Astrocyte (in vitro differentiated cells and primary cell): ENCODE measurements around the gene TNRC18. TPM values are rescaled to one million over a fixed set of nuclear protein-coding genes. Genes with fewer than 3 reads are reported as not detected.
A peak's percentile ranks its signal among the peaks of the same experiment; 100 is the strongest.

Experiments
- DNase-seq: peaks from one replicate; pipeline ENCODE4 v3.0.0-alpha.2; 2010; ENCODE audit warnings: low read depth
- FAIRE-seq: peaks from 2 replicates; lab custom pipeline; 2011; peaks lifted over from hg19 to GRCh38; lab: Jason Lieb, UNC
- H2AFZ ChIP-seq: 2 replicates; pipeline ENCODE4 v1.6.0; 2012; ENCODE audit warnings: low read depth, low read length, inconsistent platforms
- H3K27ac ChIP-seq: 2 replicates; pipeline ENCODE4 v1.5.1; 2011; ENCODE audit warnings: low read depth, low read length, inconsistent platforms
- H3K27me3 ChIP-seq: 2 replicates; pipeline ENCODE4 v1.6.0; 2011; ENCODE audit warnings: low read length, inconsistent platforms; ENCODE audit not compliant: insufficient read depth
- H3K36me3 ChIP-seq: 2 replicates; pipeline ENCODE4 v1.5.1; 2011; ENCODE audit warnings: low read length, inconsistent platforms; ENCODE audit not compliant: insufficient read depth
- H3K4me1 ChIP-seq: 2 replicates; pipeline ENCODE4 v1.5.1; 2011; ENCODE audit warnings: low read length, inconsistent platforms; ENCODE audit not compliant: insufficient read depth
- H3K4me2 ChIP-seq: 2 replicates; pipeline ENCODE4 v1.6.0; 2012; ENCODE audit warnings: low read length, inconsistent platforms
- H3K4me3 ChIP-seq: 2 replicates; pipeline ENCODE4 v1.5.1; 2011; ENCODE audit warnings: low read depth, mild to moderate bottlenecking, low read length, inconsistent platforms; ENCODE audit not compliant: insufficient read depth
- H3K79me2 ChIP-seq: 2 replicates; pipeline ENCODE4 v1.6.0; 2012; ENCODE audit warnings: mild to moderate bottlenecking, low read length, inconsistent platforms; ENCODE audit not compliant: insufficient read depth
- H3K9ac ChIP-seq: 2 replicates; pipeline ENCODE4 v1.6.0; 2012; ENCODE audit warnings: mild to moderate bottlenecking, low read length, inconsistent platforms
- H3K9me3 ChIP-seq: 2 replicates; pipeline ENCODE4 v1.5.1; 2012; ENCODE audit warnings: low read depth, mild to moderate bottlenecking, low read length, inconsistent platforms; ENCODE audit not compliant: insufficient read depth
- H4K20me1 ChIP-seq: 2 replicates; pipeline ENCODE4 v1.6.0; 2012; ENCODE audit warnings: low read length, inconsistent platforms; ENCODE audit not compliant: insufficient read depth
- H3K27ac Mint-ChIP-seq: one replicate; pipeline ENCODE4 v1.8.0; 2021; ENCODE audit warnings: mild to moderate bottlenecking, mixed read lengths; ENCODE audit not compliant: unreplicated experiment
- H3K27me3 Mint-ChIP-seq: one replicate; pipeline ENCODE4 v1.8.0; 2021; ENCODE audit warnings: low read depth, mixed read lengths; ENCODE audit not compliant: unreplicated experiment
- H3K36me3 Mint-ChIP-seq: one replicate; pipeline ENCODE4 v1.8.0; 2021; ENCODE audit warnings: low read depth, mixed read lengths; ENCODE audit not compliant: unreplicated experiment
- H3K4me1 Mint-ChIP-seq: one replicate; pipeline ENCODE4 v1.8.0; 2021; ENCODE audit warnings: low read depth, mixed read lengths; ENCODE audit not compliant: unreplicated experiment
- H3K4me3 Mint-ChIP-seq: one replicate; pipeline ENCODE4 v1.8.0; 2021; ENCODE audit warnings: mild to moderate bottlenecking, moderate library complexity, mixed read lengths; ENCODE audit not compliant: unreplicated experiment
- H3K9me3 Mint-ChIP-seq: one replicate; pipeline ENCODE4 v1.8.0; 2021; ENCODE audit warnings: mild to moderate bottlenecking, mixed read lengths; ENCODE audit not compliant: unreplicated experiment
- CTCF ChIP-seq: IDR thresholded peaks from 2 replicates; pipeline ENCODE4 v1.5.1; 2011; ENCODE audit warnings: low read depth, mild to moderate bottlenecking, inconsistent platforms, low read length, moderate library complexity; ENCODE audit not compliant: insufficient read depth
- EZH2 ChIP-seq: IDR thresholded peaks from 2 replicates; pipeline ENCODE4 v1.6.1; 2012; ENCODE audit warnings: mild to moderate bottlenecking, low read length, inconsistent platforms; ENCODE audit not compliant: insufficient read depth
- total RNA-seq: library from RNA; stranded (reverse); gene quantifications from 2 replicates; pipeline ENCODE4 v1.2.1, GENCODE V29; 2021

The TNRC18 gene
- total RNA-seq, 1 donor from 2014 or later = 84.3 TPM

GRCh38 chr7:5408777-5409176, 14.9 kb downstream of the TNRC18 start:
- H3K79me2 ChIP-seq = peaks cover 95% of the 10 kb centered on the region

GRCh38 chr7:5406957-5407945, 16.4 kb downstream of the TNRC18 start:
- peaks cover 76% of the 10 kb centered on the region for H4K20me1 ChIP-seq
- no peaks in the 10 kb centered on the region for H3K27me3 ChIP-seq
- H3K36me3 Mint-ChIP-seq = peaks cover 7% of the 10 kb centered on the region
- peak overlapping the region; percentile 25 for H3K4me2 ChIP-seq
- FAIRE-seq = no peak
- peak overlapping the region; percentile 83 for H3K27ac Mint-ChIP-seq
- H3K9ac ChIP-seq = peak overlapping the region; percentile 0
- peaks cover 24% of the 10 kb centered on the region for H3K4me1 Mint-ChIP-seq
- H3K4me1 ChIP-seq = peaks cover 26% of the 10 kb centered on the region
- TF ChIP-seq EZH2 (no peak), CTCF (no peak)
- no peaks in the 10 kb centered on the region for H3K27me3 Mint-ChIP-seq
- H3K79me2 ChIP-seq = peaks cover 91% of the 10 kb centered on the region
- peaks cover 4% of the 10 kb centered on the region for H3K36me3 ChIP-seq
- no peak overlapping the region for H3K27ac ChIP-seq
- no peaks in the 10 kb centered on the region for H3K9me3 Mint-ChIP-seq
- DNase-seq = no peak
- H3K9me3 ChIP-seq = no peaks in the 10 kb centered on the region
- no peak overlapping the region for H2AFZ ChIP-seq
- no peak overlapping the region for H3K4me3 ChIP-seq
- H3K4me3 Mint-ChIP-seq = peak overlapping the region; percentile 30

More at GRCh38 chr7:5408777-5409176, 14.9 kb downstream of the TNRC18 start:
- H3K4me1 Mint-ChIP-seq = peaks cover 28% of the 10 kb centered on the region
- DNase-seq (peak; percentile 75), FAIRE-seq (peak; percentile 43)
- H3K27me3 Mint-ChIP-seq = no peaks in the 10 kb centered on the region
- Histone ChIP-seq H3K9ac (peak overlapping the region; percentile 0), H2AFZ (no peak overlapping the region), H3K27me3 (no peaks in the 10 kb centered on the region), H3K4me1 (peaks cover 26% of the 10 kb centered on the region), H3K9me3 (no peaks in the 10 kb centered on the region), H3K27ac (peak overlapping the region; percentile 19), H3K4me2 (peak overlapping the region; percentile 5), H3K4me3 (no peak overlapping the region), H4K20me1 (peaks cover 85% of the 10 kb centered on the region), H3K36me3 (peaks cover 4% of the 10 kb centered on the region)
- no peak overlapping the region for H3K4me3 Mint-ChIP-seq
- H3K9me3 Mint-ChIP-seq = no peaks in the 10 kb centered on the region
- H3K36me3 Mint-ChIP-seq = peaks cover 10% of the 10 kb centered on the region
- H3K27ac Mint-ChIP-seq = peak overlapping the region; percentile 64
- no peak for TF ChIP-seq EZH2
- no peak for TF ChIP-seq CTCF

- DNase-seq = no peak
- Histone ChIP-seq H2AFZ (no peak overlapping the region), H3K4me3 (no peak overlapping the region), H3K27ac (no peak overlapping the region), H3K9me3 (no peaks in the 10 kb centered on the region), H3K27me3 (no peaks in the 10 kb centered on the region), H3K79me2 (peaks cover 92% of the 10 kb centered on the region), H3K36me3 (peaks cover 8% of the 10 kb centered on the region), H4K20me1 (peaks cover 79% of the 10 kb centered on the region), H3K9ac (no peak overlapping the region), H3K4me1 (peaks cover 20% of the 10 kb centered on the region), H3K4me2 (no peak overlapping the region)
- FAIRE-seq = no peak
- Mint-ChIP-seq H3K4me3 (no peak overlapping the region), H3K36me3 (peaks cover 12% of the 10 kb centered on the region), H3K27ac (no peak overlapping the region), H3K4me1 (peaks cover 19% of the 10 kb centered on the region), H3K27me3 (no peaks in the 10 kb centered on the region), H3K9me3 (no peaks in the 10 kb centered on the region)
- TF ChIP-seq EZH2 = no peak
- TF ChIP-seq CTCF = no peak
These were observed 19.2 kb downstream of the TNRC18 start for GRCh38 chr7:5404421-5404826.
